Measurements from ENCODE around the gene SMYD3.

Gene SMYD3

DNA sequence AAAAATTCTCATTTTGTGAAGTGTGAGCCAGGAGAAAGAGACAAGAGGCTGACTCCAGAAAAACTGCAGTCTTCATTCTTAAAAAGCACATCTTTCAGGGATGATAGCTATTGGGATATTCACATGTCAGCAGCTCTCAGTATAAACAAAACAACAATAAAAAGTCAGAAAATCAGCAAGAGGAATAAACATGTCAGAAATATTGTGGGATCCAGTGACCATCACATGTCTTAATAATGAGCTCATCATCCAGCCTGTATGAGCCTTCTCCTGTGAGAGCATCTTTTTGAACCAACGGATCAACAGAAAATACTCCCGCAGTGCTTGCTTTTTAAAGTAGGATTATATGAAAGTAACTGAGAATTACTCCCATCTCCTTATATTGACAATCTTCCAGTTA lies 241.6 kb downstream of the SMYD3 start:
- DNase-seq: no peak

DNA sequence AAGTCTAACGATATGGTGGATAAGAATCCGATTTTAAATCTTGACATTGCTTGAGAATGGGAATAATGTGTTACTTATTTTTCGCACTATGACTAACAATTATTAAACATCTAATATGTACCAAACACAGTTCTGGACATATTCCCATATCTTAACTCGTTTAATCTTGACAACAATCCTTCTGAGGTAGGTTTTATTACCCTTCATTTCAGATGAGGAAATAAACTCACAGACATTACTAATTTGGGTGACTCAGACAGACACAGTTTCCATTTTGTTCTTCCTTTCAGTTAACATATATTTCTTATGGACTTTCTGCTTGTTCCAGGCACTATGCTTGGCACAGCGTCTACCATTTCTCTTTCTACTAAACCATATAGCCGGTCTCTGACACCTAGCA lies 244.8 kb downstream of the SMYD3 start:
- DNase-seq: no peak

DNA sequence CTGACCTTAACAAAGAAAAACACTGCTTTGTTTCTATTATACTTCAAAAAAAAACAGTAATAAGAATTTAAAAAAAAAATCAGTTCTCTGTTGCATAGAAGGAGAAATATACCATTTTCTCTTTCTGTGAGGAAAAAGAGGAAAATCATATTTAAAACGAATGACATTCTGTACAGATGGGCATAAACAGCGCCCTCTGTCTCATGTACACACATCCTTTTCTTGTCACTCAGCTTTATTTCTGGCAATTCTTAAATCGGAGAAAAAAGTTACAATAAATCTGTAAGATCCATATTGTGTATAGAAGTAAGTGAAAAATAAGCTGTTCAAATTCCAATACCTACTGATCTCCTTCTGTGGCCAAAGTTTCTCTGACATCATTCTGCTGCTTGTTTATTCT lies 245.4 kb downstream of the SMYD3 start:
- DNase-seq: no peak

DNA sequence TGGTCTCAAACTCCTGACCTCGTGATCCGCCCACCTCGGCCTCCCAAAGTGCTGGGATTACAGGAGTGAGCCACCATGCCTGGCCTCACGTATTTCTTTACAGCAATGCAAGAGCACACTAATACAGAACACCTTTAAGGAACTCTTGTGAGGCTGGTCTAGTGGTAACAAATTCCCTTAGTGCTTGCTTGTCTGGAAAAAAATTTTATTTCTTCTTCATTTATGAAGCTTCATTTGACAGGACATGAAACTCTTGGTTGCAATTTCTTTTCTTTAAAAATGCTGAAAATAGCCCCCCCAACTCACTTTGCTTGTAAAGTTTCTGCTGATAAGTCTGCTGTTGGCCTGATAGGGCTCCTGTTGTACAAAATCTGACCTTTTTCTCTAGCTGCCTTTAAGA lies 248.8 kb downstream of the SMYD3 start:
- no peak for DNase-seq

DNA sequence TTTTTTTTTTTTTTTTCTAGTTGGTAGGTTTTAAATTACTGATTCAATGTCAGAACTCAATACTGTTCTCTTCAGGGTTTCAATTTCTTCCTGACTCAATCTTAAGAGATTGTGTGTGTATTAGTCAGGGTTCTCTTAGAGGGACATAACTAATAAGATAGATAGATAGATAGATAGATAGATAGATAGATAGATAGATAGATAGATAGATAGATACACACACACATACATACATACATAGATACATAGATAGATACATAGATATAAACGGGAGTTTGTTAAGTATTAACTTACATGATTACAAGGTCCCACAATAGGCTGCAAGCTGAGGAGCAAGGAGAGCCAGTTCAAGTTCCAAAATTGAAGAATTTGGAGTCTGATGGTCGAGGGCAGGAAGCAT lies 251.3 kb downstream of the SMYD3 start:
- DNase-seq: no peak

DNA sequence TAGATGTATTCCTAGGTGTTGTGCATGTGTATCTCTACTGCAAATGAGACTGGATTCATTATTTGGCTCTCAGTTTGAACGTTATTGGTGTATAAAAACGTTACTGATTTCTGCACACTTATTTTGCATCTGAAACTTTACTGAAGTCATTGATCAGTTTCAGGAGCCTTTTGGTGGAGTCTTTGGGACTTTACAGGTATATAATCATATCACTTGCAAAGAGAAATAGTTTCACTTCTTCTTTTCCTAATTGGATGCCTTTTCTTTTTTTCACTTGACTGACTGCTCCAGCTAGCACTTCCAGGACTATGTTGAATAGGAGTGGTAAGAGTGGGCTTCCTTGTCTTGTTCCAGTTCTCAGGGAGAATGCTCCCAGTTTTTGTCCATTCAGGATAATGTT lies 252.2 kb downstream of the SMYD3 start:
- no peak for DNase-seq

DNA sequence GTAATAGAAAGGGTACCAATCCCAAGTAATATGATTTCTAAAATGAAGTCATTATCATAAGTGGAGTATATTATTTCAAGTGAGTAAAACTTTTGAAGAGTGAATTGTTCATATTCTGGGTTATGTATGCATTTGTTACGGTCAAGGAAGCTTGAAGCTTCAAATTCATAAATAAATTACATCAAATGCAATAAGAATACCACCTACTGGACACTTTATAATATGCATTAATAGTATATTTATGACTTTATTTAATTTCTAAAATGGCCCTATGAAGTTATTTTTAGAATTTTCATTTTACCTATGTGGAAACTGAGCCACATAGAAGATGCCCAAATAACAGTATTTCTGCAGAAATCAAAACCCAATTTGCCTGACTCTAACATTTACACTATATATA lies 260.6 kb downstream of the SMYD3 start:
- no peak for DNase-seq

DNA sequence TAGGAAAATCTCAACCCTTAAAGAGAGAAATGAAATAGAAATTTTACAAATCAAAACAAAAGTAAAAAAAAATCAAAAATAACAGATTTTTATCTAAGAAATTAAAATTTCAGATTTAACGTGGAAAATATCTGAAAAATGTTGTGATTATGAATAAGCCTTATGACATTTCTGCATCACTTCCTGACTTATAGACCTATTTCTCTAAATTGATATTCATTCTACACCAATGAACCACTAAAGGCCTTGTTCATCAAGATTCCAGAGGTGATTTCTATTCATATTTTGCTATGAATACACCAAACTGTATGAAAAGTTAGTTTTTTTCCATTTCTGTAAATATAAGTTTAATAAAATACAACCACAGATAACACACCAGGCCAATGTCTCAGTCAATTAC lies 261.5 kb downstream of the SMYD3 start:
- DNase-seq: no peak

DNA sequence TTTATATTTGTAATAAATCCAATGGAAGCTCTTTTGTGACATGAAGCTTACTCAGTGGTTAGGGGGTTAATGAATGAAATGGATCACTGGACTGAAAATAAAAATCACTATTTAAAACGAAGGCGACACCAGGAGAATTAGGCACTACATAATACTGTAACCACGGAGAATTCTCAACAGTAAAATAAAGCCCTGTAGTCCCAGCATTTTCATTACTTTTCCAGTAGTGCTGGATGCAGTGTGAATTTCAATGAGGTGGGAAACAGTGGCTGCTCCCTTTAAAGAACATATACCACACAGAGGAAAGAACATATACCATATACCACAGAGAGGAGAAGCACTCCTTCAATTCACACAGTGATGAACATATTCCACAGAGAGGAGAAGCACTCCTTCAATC lies 275.0 kb downstream of the SMYD3 start:
- no peak for DNase-seq

DNA sequence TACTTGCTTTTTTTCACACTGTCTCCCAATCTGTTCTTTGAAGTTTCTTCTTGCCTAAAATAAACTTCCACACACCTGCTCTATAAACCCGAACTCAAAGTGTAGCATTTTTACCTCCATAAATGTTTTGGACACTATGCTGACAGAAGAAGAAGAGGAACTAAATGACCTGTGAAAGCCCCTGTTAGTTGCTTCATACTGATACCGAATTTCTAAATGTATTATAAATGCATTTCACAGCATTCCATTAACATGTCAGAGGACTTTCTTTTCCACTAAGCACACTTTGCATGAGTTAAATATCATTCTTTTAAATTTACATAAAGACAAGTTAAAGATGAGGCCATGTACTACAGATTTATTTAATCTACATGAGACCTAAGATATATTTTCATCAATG lies 281.0 kb downstream of the SMYD3 start:
- no peak for DNase-seq

DNA sequence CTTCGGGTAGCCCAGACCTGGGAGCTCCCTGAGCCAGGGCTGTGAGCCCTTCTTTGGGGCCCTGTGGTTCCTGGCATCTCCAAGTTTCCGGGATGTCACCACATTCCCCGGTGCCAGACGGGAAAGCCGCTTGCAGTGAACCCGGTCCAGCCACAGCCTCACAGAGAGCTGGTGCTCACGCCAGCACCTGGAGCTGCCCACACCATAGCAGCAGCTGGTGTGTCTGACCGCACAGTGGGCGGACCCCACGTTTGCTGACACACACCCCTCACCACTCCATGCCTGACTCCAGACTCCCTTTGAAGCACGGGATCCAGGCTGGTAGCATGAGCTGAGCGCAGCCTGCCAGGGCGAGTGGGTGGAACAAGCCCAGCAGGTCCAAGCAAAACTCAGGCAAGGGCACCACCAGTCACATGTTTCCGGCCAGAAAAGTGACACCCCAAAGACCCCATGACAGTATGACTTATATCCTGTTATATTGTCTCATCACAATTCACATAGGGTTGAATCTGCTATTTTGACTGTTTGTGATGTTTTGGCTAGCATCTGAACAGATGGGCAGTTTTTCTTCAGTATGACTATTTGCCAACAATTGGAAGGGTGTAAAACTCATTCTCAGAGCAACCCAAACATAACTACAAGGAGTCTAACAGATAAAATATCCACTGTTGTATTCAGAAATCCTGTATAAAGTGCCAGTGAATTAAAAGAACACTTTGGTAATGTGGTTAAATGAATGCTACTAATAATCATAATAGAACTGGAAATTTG lies 285.4 kb downstream of the SMYD3 start:
- no peak for DNase-seq

DNA sequence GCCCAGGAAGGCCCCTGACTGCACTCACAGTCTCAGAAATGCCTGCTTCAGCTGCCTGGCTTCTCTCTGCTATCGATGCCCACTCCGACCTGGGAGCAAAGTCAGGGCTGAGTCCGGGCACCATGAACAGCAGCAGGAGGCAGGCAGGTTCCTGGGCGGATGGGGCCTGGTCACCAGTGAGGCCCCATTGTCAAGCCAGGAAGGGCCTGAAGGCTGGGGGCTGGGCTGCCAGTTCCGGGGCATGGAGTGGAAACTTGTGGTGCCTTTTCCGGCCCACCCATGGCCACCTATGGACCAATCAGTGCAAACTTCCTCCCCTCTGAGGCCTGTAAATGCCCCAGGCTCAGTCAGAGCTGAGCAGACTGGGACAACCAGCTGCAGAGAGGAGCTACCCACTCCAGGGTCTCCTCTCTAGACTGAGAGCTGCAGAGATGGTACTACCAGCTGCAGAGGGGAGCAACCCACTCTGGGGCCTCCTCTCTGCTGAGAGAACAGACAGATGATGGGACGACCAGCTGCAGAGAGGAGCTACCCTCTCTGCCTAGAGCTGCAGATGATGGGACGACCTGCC lies 286.5 kb downstream of the SMYD3 start:
- DNase-seq: no peak

DNA sequence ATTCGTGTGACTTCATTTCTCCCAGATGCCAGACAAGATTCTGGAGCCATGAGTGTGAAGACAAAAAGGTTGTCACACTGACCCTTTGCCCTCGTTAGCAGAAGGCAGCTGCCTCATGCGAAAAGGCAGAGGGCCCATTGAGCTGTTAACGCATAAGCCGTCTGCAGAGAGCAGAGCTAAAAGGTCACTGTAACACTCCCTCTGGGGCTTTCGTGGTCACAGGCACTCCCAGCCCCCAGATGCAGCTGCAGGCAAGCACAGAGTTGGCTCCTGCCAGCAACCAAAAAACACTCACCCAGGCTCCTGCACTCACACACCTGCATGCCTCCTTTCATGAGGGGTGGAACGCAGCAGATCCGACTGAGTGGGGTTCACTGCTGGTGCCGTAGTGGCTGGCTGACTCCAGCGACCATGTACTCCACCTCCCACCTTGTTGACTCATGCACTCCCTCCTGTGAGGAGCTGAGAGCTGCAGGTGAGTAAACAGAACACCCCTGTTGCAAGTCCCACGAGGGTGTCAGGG lies 287.5 kb downstream of the SMYD3 start:
- DNase-seq: peak; percentile 67

DNA sequence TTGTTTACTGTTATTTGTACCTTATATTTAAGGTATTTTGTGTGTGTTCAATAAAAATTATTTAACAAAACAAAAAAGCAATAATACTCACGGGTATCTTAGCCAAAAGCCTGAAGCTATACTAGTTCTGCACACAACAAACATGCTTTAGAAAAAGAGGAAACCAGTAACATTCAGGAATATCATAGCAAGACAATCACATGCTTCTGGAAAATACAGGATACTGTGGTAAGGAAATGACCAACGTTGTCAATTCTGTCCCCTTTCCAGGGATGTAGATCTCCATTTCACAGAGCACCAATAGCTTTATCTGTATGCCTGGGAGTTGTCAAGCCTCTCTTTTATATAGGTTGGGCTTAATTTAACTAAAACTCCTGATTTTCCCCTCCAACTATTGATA lies 288.4 kb downstream of the SMYD3 start:
- no peak for DNase-seq

DNA sequence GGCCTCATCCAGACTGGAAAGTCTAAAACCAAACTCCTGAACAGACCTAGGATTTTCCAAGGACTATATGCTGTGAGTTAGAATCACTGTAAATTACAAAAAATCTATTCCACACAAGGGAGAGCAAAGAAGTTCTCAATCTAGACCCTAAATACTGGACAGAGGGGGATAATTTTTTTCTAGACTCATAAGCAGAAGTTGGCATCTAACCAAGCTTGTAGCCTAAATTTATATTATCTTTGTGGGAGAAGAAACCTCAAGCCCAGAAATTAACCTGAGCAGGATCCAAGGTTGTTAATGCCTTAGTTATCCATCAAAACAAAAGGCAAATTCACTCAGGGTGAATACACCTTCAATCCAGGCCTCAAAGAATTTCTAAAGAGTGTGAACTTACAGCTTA lies 290.2 kb downstream of the SMYD3 start:
- no peak for DNase-seq

DNA sequence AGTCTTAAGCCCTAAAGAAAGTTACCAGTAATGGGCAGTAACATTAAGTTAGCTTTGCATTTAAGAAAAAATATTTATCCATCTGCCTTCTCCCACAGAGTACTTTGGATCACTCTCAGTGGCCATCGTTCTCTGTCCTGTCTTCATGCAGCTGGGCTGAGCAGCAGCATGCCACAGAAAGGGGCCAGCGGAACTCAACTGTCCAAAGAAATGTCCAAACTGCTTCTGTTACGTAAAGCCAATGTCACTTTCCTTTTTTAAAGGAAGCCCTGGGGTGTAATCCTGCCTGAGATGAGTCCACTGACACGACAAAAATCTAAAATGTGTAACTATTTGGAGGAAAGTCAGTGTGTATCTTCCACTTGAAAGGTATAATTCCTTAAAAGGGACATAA lies 291.6 kb downstream of the SMYD3 start:
- DNase-seq: no peak

DNA sequence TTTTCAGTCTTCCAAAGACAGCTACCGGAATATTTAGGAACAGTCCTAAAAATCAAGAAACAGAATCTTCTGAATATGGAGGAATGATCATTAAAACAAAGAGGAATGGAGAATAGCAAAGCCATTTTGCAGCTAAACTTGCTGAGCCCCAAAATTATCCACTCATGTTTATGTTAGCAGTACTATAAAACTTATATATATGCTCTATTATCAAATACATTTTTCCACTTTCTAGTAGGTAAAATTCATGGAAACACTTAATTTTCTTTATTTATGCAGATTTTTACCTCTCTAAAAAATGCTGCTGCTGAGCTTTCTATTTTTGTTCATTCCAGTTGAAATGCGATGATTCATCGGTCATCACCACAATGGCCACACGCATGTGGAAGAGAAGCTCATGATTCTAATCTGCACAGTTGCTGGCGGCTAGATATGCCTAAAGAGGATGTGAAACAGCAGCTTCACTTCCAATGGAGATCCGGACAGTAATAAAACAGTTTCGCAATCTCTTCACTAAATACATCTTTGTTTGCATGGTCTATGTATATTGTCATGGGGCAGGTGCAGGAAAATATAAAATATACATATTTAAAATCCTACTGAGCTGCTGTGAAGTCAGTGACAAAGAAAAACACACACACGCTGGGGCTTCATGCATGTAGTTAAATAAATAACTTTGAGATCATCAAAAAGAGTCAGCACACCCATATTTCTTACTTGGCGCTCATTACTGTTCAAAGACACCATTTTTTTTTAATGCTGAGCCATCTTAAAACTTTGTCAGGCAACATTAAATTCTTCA lies 292.2 kb downstream of the SMYD3 start:
- DNase-seq: no peak

DNA sequence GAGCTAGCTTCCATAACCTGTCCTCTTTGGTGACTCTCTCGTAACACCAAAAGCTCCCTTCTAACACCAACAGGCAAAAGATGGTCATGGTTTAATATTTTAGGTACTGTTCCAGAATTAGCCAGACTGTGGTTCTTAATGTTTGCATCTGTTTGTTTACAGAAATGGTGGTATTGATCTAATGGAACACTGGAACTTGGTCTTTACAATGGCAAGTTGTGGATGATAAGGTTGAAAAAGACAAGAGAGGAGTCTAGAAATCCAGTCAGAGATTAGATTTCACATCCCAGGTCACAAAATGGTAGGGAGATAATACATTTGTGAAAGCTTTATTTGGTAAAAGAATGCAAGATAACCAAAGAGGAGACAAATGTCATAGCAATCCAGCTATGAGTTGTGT lies 293.1 kb downstream of the SMYD3 start:
- no peak for DNase-seq

DNA sequence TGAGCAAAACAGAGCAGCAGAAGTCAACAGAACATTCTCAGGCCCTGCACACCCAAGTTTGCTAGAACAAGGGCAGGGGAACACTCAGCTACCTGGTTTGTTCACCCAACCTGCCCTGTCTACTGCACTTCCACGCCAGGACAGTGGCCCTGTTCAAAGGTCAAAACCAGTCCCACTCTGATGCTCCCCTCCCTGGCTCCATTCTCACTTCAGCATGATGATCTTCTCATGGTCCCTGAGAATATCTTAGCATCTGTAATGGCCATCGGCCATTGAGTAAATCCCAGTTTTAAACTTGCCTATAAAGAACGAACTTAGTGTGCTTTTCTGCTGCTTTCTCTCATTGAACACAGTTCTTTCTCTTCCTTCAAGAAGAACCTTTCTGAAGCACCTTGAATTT lies 293.6 kb downstream of the SMYD3 start:
- DNase-seq: no peak

DNA sequence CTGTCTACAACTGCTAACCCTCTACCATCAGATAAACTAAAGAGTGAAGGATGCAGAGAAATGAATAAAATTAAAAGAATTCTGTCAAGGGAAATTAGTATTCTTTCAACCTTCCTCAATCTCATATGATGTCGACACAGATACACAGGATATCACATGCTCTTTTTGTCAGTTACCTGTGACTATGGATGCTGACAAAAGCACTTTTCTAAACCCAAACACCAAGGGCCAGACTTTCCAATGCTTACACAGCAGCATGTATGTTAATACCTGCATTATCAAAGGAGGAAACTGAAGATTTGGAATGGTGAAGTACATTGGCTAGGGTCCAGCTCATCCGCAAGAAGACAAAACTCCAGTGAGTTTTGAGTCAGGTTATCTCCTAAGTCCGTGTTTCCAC lies 294.0 kb downstream of the SMYD3 start:
- DNase-seq: no peak

DNA sequence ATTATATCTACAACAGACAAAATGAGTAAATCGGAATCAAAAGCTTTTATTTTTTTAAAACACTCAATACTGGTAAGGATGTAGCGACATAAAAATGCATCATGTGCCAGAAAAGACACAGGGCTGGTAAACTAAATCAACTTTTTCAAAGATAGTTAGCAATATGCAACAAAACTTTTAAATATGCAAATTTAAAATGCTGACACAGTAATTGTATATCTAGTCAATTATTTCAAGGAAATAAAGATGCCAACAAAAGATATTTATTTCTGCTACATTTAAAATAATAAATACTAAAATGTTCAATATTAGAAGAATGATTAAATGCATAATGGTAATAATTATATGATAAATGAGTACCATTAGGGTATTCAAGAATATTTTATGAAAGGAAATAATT lies 295.1 kb downstream of the SMYD3 start:
- no peak for DNase-seq

DNA sequence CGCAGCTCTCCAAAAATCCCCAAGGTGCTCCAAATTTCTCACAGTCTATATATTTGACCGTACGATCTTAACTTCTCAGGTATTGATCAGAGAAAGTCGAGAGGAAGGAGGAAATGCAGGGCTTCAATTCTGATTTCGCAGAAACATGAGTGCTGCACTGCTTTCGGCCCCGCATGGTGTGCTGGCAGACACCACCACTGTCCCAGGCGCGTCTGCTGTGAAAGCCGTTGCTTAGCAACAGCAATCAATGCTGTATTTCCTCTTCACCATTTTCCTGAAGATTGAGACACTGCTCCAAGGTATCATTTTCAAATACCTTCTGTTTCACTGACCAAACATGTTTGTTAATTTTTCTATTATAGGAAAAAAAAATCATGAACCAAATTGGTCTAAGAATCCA lies 296.3 kb downstream of the SMYD3 start:
- DNase-seq: no peak

DNA sequence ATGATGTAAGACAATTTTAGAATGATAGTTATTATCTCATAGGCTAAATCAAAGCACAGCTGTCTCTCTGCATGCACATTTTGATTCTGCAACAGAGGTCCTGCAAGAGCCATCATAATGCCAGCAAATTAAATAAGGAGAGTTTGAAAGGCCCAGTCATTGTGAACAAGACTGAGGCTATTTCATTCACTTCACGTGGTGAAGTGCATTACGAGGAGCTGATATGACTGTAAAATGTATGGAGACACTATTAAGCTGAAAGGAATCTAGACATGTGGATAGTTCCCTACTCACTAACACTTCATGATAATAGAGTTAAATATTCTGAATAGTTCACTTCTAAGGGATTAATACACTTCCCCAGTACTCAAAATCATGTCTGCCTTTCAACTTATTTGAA lies 299.0 kb downstream of the SMYD3 start:
- no peak for DNase-seq

DNA sequence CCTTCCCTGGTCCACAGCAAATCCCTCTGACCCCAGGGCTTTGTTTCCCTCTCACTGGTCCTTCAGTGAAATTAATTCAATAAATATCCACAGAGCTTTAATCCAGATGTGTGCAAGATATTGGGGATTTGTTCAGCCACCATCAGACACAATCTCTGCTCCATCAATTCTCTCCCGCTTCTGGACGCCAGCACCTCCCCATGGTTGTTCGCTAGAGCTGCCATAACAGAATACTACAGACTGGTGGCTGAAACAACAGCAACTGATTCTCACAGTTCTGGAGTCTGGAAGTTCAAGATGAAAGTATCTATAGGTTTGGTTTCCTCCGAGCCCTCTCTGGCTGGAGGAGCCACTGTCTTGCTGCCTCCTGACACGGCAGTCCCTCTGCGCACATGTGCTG lies 303.9 kb downstream of the SMYD3 start:
- DNase-seq: no peak

Data from islet precursor cell (in vitro differentiated cells).